NCI-H226 (cell line): ENCODE data around the gene MAG.
"Not testable (repeated sequence)": the region's sequence is repeated elsewhere in the genome, so short reads cannot be mapped to it uniquely, and the experiment has no call there.

Experiments used
- DNase-seq: peaks from one replicate; pipeline ENCODE4 v3.0.0-alpha.2; 2015

The MAG gene

GRCh38 chr19:35284153-35285094, 7.5 kb upstream of the MAG start:
- DNase-seq, result no peak

DNA sequence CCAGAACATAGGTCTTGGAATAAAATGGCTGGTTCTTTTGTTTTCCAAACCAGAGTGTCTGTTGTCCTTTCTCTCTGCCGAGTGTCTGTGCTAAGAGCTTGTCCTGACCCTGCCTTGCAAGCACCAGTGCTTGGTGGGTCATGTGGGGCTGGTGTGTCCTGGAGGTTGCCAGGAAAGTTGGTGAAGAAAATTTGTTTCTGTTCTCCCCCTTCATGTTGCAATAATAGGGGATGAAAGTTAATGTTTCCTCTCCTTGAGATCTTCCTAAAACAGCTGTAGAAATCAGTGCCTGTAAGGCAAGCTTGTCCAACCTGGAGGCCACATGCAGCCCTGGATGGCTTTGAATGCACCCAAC, 6.9 kb upstream of the MAG start:
- DNase-seq, result no peak

GRCh38 chr19:35285465-35285864, 6.5 kb upstream of the MAG start:
- DNase-seq, result not testable (repeated sequence)

- DNase-seq, result not testable (repeated sequence)
These were observed 5.9 kb upstream of the MAG start for GRCh38 chr19:35286101-35286500.

- DNase-seq, result no peak
These were observed 4.2 kb upstream of the MAG start for GRCh38 chr19:35287713-35288112.

DNA sequence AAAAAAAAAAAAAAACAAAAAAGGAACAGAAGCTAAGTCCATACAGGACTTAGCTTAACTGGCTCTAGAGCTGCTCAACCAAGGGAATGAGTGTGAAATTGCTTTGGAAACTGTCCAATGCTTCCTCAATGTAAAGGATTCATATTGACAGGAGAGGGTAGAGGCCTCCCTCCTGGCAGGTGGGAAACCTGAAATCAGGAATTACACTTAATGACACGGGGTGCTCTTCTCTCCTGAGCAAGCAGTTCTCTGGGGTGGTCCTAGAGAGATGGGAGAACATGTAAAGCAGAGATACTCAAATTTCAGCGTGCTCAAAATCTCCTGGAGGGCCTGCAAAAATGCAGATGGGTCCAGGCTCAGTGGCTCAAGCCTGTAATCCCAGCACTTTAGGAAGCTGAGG, 3.6 kb upstream of the MAG start:
- DNase-seq, result no peak

DNA sequence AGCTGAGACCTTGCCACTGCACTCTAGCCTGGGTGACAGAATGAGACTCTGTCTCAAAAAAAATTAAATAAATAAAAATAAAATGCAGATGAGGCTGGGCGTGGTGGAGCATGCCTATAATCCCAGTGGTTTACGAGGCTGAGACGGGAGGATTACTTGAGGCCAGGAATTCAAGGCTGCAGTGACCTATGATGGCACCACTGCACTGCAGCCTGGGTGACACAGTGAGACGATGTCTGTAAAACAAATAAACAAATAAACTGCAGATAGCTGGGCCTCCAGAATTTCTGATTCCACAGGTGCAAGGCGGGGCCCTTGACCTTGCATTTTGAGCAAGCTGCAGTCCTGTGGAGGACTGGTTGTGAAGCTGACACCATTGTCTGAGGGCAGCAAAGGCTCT, 3.1 kb upstream of the MAG start:
- DNase-seq, result no peak

DNA sequence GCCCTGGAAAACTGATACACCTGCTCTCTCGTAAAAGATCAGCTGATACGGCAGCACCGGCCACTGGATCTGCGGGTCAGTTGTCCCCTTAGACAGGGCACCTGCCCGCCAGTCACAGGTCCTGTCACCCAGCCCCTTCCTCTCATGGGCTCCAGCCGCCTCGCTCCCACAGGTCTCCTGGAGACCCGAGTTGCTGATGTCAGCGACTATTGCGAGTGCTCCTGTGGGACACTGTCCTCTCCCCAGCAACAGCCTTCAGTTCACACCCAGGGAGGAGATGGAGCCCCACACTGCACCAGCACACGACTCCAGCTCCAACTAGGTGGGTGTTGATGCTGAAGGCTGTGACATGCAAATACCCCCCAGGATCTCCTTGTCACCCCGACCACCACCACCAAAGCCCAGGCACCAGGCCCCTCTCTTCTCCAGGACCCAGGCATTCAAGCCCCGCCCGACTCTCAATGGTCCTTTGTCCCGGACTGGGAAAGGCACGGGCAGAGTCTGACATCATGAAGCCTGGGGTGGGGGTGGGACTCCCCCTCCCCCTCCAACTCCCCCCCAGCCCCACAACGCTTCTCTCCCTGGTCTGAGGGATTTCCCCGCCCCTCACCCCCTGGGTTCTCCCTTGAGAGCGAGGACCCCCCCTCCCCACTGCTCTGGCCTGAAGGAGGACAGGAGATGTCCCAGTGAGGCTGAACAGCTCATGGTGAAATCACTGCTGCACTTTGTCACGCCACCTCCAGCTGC, 1.4 kb upstream of the MAG start:
- DNase-seq, result no peak

DNA sequence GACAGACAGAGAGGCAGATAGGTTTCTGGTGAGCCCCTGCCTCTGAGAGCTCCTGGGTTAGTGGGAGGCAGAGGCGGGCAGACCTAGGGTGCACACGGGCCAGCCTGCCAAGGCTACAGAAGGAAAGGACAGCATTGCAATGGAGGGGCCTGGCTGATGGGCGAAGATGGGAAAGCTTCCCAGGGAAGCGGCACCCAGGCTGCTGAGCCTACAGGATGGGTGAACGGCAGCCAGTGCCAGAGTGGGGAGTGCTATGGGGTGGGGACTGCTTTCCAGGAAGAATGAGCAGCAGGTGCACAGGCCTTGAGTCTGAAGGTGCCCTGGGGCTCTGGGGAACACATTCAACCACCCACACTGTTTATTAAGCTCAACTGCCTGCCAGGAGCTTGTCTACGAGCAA, 702 bp upstream of the MAG start:
- no peak for DNase-seq

DNA sequence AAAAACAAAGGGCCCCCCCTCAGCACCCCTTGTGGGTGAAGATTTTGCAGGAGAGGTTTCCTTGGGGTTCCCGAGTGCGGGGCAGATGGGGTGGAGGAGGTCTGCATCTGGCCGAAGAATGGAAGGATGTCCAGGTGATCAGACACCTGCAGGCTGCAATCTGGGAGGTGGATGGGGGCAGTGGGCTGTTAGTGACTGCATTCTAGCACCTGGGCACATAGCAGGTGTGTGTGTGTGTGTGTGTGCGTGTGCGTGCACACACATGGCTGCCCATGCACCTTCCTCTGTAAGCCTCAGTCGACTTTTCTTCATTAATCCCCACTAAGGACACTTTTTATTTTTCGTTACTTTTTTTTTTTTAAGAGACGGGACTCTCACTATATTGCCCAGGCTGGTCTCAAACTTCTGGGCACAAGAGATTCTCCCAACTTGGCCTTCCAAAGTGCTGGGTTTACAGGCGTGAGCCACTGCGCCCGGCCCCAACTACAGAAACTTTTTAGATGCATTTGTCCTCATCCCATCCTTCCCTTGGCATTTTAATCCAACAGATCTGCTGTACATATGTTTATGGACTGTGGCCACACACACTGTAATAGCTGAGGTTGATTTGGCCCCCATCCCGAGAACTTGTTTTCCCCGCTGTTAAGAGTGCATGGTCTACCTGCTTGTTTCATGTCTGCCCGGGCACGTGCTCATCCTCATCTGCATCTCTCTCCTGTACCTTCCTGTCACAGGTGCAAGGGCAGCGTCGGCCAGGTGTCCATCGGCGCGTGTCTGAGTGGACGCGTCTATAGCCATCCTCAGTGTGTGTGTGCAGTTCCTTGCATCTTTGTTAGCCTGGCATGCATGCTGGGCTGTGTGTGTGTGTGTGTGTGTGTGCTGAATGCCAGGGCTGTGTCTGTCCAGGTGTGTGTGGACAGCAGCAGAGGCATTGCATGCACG, 731 bp downstream of the MAG start:
- no peak for DNase-seq

- DNase-seq, result no peak
These were observed 1.4 kb downstream of the MAG start for GRCh38 chr19:35293363-35293739.

DNA sequence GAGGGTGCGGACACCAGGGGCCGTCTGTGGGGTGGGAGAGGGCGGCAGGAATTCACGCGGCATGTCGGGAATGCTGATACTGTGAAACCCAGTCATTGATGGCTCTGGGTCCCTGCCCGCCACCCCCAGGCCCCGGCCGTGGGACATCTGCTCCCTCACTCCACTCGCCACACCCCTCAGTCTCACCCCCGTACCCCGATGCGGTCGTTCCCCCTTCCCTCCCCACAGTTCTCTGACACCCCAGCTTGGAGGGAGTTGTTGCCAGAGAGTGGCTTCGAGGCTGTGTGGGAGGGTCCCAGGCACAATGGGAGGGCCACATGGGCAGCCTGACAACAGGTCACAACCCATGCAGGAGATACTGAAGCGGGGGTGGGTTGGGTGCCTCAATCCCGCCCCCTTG, 1.8 kb downstream of the MAG start:
- DNase-seq, result no peak

- no peak for DNase-seq
These were observed 2.4 kb downstream of the MAG start for GRCh38 chr19:35294328-35294727.

GRCh38 chr19:35294859-35295791, 3.2 kb downstream of the MAG start:
- no peak for DNase-seq

GRCh38 chr19:35295792-35296462, 4.0 kb downstream of the MAG start:
- no peak for DNase-seq

- DNase-seq, result no peak
These were observed 4.9 kb downstream of the MAG start for GRCh38 chr19:35296644-35297514.

DNA sequence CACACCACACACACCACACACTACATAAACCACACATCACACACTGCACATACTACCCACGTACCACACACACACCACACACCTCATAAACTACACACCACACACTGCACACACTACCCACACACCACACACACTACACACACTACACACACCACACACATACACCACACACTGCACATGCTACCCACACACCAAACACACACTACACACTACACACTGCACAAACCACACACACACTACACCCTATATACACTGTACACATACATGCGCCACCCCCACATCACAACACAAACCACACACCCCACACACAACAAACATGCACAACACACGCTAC, 5.5 kb downstream of the MAG start:
- no peak for DNase-seq

DNA sequence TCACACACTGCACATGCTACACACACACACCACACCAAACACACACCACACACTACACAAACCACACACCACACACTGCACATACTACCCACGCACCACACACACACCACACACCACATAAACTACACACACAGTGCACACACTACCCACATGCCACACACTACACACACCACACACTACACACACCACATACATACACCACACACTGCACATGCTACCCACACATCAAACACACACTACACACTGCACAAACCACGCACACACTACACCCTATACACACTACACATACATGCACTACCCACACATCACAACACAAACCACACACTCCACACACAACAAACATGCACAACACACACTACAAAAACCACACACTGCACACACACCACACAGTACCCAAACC, 6.0 kb downstream of the MAG start:
- no peak for DNase-seq

GRCh38 chr19:35298561-35298972, 6.6 kb downstream of the MAG start:
- no peak for DNase-seq

DNA sequence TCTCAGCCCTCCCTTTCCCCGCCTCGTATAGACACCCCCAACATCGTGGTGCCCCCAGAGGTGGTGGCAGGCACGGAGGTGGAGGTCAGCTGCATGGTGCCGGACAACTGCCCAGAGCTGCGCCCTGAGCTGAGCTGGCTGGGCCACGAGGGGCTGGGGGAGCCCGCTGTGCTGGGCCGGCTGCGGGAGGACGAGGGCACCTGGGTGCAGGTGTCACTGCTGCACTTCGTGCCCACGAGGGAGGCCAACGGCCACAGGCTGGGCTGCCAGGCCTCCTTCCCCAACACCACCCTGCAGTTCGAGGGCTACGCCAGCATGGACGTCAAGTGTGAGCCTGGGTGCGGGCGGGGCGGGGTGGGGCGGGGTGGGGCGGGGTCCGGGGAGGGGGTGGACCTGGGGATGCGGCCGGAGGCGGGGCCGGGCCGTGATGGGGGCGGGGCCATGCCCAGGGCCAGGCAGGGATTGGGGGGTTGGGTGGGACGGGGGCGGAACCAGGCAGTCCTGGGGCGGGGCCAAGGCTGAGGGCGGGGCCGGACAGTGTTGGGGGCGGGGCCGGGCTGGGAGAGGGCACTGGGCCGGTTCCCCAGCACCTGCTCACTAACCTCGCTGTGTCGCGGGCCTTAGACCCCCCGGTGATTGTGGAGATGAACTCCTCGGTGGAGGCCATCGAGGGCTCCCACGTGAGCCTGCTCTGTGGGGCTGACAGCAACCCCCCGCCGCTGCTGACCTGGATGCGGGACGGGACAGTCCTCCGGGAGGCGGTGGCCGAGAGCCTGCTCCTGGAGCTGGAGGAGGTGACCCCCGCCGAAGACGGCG, 7.8 kb downstream of the MAG start:
- DNase-seq, result no peak
